BE2C (cell line): Measurements from ENCODE around the gene PLPP7.
A peak's percentile ranks its signal among the peaks of the same experiment; 100 is the strongest.

ENCODE experiments used
- DNase-seq: peaks from one replicate; pipeline ENCODE4 v3.0.0-alpha.2; 2020
- H3K27me3 ChIP-seq: fragments of 250-450 bp; sonication (Bioruptor Pico); 2 replicates; pipeline ENCODE4 v1.5.1; 2020; ENCODE audit warnings: mild to moderate bottlenecking
- H3K36me3 ChIP-seq: fragments of 250-450 bp; sonication (Bioruptor Pico); 2 replicates; pipeline ENCODE4 v1.5.1; 2020; ENCODE audit warnings: mild to moderate bottlenecking
- H3K4me1 ChIP-seq: fragments of 250-450 bp; sonication (Bioruptor Pico); 2 replicates; pipeline ENCODE4 v1.5.1; 2020
- H3K4me3 ChIP-seq: 2 replicates; pipeline ENCODE4 v1.5.1; 2011; ENCODE audit warnings: low read depth, low read length
- H3K9me3 ChIP-seq: fragments of 250-450 bp; sonication (Bioruptor Pico); 2 replicates; pipeline ENCODE4 v1.5.1; 2020
- CTCF ChIP-seq: IDR thresholded peaks from 2 replicates; pipeline ENCODE4 v1.5.1; 2012; ENCODE audit warnings: mild to moderate bottlenecking, low read depth, low read length

PLPP7 gene

DNA sequence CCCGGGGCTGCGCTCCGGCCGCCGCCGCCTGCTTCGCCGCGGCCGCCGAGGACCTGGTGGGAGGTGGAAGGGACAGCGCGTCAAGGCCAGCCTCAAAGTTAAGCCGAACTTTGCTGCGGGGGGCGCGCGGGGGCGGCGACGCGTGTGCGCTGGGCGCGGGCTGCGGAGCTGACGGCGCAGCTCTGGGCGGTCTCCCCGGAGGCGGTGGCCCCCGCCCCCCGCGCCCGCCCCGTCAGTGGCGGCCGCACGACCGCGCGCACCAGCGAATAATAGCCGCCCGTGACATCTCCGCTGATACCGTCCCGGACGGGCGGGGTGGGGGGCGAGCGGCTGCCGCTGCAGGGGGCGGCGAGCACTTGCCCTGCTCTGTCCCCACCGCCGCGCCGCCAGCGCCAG, 12.6 kb upstream of the PLPP7 start:
- H3K27me3 ChIP-seq, result peaks cover 18% of the 10 kb centered on the region
- peak overlapping the region; percentile 47 for H3K4me3 ChIP-seq
- DNase-seq, result no peak
- TF ChIP-seq CTCF, result no peak
- H3K36me3 ChIP-seq, result no peaks in the 10 kb centered on the region
- H3K9me3 ChIP-seq, result no peaks in the 10 kb centered on the region
- peaks cover 3% of the 10 kb centered on the region; the same call in 1 of the 2 replicates for H3K4me1 ChIP-seq

GRCh38 chr9:131277287-131277909, 12.1 kb upstream of the PLPP7 start:
- no peaks in the 10 kb centered on the region for H3K36me3 ChIP-seq
- peaks cover 3% of the 10 kb centered on the region; the same call in 1 of the 2 replicates for H3K4me1 ChIP-seq
- peak overlapping the region; percentile 47 for H3K4me3 ChIP-seq
- no peak for DNase-seq
- H3K27me3 ChIP-seq, result peaks cover 22% of the 10 kb centered on the region
- H3K9me3 ChIP-seq, result no peaks in the 10 kb centered on the region
- TF ChIP-seq CTCF, result no peak

GRCh38 chr9:131277910-131278701, 11.4 kb upstream of the PLPP7 start:
- DNase-seq, result peak; percentile 93
- Histone ChIP-seq H3K4me3 (peak overlapping the region; percentile 47), H3K9me3 (no peaks in the 10 kb centered on the region), H3K4me1 (peaks cover 3% of the 10 kb centered on the region; the same call in 1 of the 2 replicates), H3K36me3 (no peaks in the 10 kb centered on the region), H3K27me3 (peaks cover 23% of the 10 kb centered on the region)
- no peak for TF ChIP-seq CTCF

- Histone ChIP-seq H3K27me3 (peaks cover 23% of the 10 kb centered on the region), H3K36me3 (no peaks in the 10 kb centered on the region), H3K4me1 (peaks cover 3% of the 10 kb centered on the region; the same call in 1 of the 2 replicates)
Observed at GRCh38 chr9:131278702-131279111, 10.8 kb upstream of the PLPP7 start.

DNA sequence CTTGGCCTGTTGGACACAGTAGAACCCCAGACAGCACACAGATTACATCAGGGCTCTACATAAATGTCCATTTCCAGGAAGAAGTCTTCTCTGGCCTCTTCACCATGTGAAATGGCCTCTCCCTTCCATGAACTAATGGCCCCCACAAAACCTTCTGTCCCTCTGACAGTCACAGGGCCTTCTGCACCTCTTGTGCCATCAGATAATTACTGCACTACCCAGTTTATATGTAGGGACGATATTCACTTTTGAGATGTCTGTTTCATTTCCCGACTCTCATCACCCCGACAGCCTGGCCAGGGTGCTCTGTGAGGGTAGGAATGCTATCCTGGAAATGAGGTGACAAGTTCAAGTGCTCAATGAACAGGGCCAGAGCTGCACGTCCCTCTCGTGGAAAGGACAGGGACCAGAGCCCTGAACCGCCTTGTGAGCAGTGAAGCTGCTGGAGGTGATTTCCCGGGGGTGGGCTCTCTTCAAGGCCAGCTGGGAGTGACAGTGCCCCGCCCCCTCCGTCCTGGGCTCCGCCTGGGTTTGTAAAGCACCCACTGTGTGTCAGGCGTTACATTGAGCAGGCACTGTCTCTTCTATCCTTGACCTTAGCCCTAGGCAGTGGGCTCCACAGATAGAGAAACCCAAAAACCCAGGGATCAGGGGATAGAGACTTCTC, 10.2 kb upstream of the PLPP7 start:
- Histone ChIP-seq H3K4me1 (peaks cover 3% of the 10 kb centered on the region; the same call in 1 of the 2 replicates), H3K36me3 (no peaks in the 10 kb centered on the region), H3K9me3 (no peaks in the 10 kb centered on the region), H3K27me3 (peaks cover 23% of the 10 kb centered on the region), H3K4me3 (no peak overlapping the region)
- TF ChIP-seq CTCF, result no peak
- no peak for DNase-seq

More at GRCh38 chr9:131278702-131279111, 10.8 kb upstream of the PLPP7 start:
- DNase-seq, result no peak
- Histone ChIP-seq H3K9me3 (no peaks in the 10 kb centered on the region), H3K4me3 (no peak overlapping the region)
- TF ChIP-seq CTCF, result no peak
